RWPE1 (cell line): ENCODE results near the gene CDH13.

Experiments
- CTCF ChIA-PET: fragments of 350-600 bp; sonication (Branson Sonifier 250); formaldehyde crosslinking; extraction: SDS; loops from one replicate; lab custom pipeline; 2021; lab: Yijun Ruan, JAX
- POLR2A ChIA-PET: fragments of 400-600 bp; formaldehyde crosslinking; extraction: SDS; loops from one replicate; lab custom pipeline; 2020; ENCODE audit warnings: antibody characterized with exemption; ENCODE audit not compliant: low non-redundant PET; lab: Yijun Ruan, JAX
- DNase-seq: peaks from one replicate; pipeline ENCODE4 v3.0.0; 2012; ENCODE audit warnings: low spot score
- H3K27ac ChIP-seq: fragments of 450-650 bp; 2 replicates; pipeline ENCODE4 v1.5.1; 2017
- CTCF ChIP-seq: fragments of 450-650 bp; conservative IDR thresholded peaks from 2 replicates; pipeline ENCODE4 v1.5.1; 2017; ENCODE audit warnings: low read depth, mild to moderate bottlenecking

CDH13 gene

GRCh38 chr16:83513008-83513755, 886.4 kb downstream of the CDH13 start:
- ChIA-PET POLR2A (no interaction called here), CTCF (no interaction called here)
- DNase-seq: peak; percentile 55
- H3K27ac ChIP-seq: no peak overlapping the region
- no peak for TF ChIP-seq CTCF

- no peak overlapping the region for H3K27ac ChIP-seq
- DNase-seq: no peak
- ChIA-PET CTCF (interaction anchor here (0.6 kb wide), 1 partner anchor 16 kb away, joined by 4 read pairs; no protein-coding TSS in a partner anchor), POLR2A (no interaction called here)
- TF ChIP-seq CTCF: no peak
These were observed 888.6 kb downstream of the CDH13 start for GRCh38 chr16:83515395-83515794.

- ChIA-PET CTCF (no interaction called here), POLR2A (no interaction called here)
- no peak overlapping the region for H3K27ac ChIP-seq
- TF ChIP-seq CTCF: no peak
- DNase-seq: no peak
These were observed 890.2 kb downstream of the CDH13 start for GRCh38 chr16:83516931-83517330.

GRCh38 chr16:83517398-83517797, 890.6 kb downstream of the CDH13 start:
- CTCF ChIA-PET: no interaction called here
- POLR2A ChIA-PET: no interaction called here

GRCh38 chr16:83520596-83520995, 893.8 kb downstream of the CDH13 start:
- H3K27ac ChIP-seq: no peak overlapping the region
- POLR2A ChIA-PET: no interaction called here
- no peak for TF ChIP-seq CTCF
- no peak for DNase-seq
- CTCF ChIA-PET: no interaction called here

More at GRCh38 chr16:83517398-83517797, 890.6 kb downstream of the CDH13 start:
- no peak for DNase-seq
- TF ChIP-seq CTCF: no peak
- no peak overlapping the region for H3K27ac ChIP-seq

- H3K27ac ChIP-seq: no peak overlapping the region
- DNase-seq: no peak
- ChIA-PET CTCF (interaction anchor here (0.7 kb wide), 1 partner anchor 164 kb away, joined by 3 read pairs; no protein-coding TSS in a partner anchor), POLR2A (no interaction called here)
- no peak for TF ChIP-seq CTCF
These were observed 903.5 kb downstream of the CDH13 start for GRCh38 chr16:83530293-83530692.
